Limb (tissue), 2 donors: ENCODE measurements around the gene LITAF.
"Not testable (repeated sequence)": the region's sequence is repeated elsewhere in the genome, so short reads cannot be mapped to it uniquely, and the experiment has no call there.

Experiments used
- DNase-seq, 2 donors: peaks; one replicate each; pipeline ENCODE4 v3.0.0-alpha.2; 2016; ENCODE audit errors: extremely low spot score in 2 of 2

LITAF gene

DNA sequence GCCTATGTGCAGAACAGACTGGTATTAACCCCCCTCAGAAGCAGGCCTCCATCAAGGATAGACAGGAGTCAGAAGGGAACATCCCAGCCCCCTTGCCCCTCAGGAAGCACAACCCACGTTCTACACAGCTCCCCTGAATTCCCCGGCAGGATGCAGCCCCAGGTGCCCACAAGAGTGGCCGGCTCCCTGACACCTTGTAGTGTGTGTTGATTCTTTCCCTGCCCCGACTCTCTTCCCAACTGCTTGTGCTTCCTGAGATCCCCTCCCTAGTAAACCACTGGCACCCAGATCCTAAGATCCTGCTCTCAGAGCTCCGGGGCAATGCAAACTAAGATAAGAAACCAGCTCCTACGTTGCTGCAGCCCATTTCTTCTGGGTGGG is 34.8 kb upstream of the LITAF start:
- no peak for DNase-seq

DNA sequence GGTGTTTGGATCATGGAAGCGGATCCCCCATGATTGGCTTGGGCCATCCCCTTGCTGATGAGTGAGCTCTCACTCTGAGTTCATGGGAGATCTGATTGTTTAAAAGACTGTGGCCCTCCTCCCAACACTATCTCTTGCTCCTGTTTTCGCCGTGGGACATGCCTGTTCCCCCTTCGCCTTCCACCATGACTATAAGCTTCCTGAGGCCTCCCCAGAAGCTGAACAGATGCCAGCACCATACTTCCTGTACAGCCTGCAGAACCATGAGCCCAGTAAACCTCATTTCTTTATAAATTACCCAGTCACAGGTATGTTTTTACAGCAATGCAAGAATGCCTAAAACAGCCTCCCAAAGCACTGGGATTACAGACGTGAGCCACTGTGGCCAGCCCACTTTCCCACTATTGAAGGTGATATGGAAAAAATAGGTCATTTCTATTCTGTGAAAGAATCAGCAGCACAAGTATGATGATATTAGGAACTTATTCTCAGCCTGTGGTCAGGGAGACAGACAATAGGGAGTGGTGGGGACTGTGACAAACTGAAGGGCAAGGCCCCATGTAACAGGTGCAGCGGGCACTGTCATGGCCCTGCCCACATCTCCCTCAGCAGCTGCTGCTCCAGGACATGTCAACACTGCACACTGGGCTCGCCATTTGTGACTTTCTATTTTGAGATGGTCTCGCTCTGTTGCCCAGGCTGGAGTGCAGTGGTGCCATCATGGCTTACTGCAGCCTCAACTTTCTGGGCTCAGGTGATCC is 33.7 kb upstream of the LITAF start:
- no peak for DNase-seq

DNA sequence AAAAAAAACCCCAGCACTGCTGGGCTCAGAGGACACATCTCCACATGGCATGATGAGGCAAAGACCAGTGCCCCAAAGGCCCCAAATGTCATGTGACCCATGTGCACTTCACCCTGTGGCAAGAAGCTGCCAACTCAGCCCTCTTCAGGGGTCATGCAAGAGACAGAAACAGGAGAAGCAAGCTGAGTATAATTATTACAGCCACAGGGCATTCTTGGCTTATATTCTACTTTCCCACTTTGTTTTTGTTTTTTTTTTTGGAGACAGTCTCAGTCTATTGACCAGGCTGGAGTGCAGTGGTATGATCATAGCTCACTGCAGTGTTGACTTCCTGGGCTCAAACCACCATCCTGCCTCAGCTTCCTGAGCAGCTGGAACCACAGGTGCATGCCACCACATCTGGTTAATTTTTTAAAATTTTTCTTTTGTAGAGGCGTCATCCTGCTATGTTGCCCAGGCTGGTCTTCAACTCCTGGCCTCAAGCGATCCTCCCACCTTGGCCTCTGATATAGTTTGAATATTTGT is 32.7 kb upstream of the LITAF start:
- DNase-seq, result no peak

DNA sequence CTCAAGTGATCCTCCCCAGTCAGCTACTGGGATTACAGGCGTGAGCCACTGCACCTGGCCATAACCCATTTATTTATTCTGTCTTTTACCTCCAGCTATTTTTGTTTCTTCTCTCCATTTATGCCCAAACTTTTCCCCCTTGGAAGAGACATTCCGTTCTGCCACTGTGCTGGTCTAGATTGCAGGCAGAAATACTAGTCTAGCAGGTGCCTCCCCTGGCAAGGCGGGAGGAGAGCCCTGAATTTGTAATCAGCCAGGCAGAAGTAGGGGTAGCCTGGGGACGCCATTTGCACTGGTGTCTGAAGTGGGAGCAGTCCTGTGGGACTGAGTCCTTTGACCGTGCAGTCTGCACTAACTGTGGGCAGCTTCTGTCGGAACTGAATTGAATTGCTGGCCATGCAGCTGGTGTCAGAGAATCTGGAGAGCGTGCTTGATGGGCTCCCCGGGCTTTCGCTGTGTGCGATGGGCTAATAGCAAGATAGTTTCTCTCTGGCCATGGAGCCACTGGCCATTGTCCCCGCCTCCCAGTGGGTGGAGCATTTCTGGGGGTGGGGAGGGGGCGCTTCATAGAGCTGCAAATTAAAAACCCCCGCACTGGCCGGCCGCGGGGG is 31.5 kb upstream of the LITAF start:
- no peak for DNase-seq

DNA sequence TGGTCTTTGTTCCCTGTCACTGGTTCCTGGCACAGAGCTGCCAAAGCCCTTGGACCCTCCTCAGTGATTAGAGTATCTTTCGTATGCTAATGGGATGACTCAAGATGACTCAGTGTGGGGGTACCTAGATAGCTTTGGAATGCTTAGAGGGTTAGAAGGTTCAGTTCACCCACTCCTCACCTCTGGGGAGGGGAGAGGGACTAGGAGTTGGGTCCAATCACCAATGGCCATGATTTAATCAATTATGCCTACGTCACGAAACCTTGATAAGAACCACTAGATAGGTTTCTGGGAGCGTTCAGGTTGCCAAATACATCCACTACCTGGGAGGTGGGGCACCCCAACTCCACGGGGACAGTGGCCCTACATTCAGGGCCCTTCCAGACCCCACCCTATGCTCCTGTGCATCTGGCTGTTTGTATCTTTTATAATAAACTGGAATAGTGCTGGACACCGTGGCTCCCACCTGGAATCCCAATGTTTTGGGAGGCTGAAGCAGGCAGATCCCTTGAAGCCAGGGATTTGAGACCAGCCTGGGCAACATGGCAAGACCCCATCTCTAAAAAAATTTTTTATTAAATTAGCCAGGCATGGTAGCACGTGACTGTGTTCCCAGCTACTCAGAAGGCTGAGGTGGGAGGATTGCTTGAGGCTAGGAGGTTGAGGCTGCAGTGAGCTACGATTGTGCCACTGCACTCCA is 29.2 kb upstream of the LITAF start:
- DNase-seq, result no peak

DNA sequence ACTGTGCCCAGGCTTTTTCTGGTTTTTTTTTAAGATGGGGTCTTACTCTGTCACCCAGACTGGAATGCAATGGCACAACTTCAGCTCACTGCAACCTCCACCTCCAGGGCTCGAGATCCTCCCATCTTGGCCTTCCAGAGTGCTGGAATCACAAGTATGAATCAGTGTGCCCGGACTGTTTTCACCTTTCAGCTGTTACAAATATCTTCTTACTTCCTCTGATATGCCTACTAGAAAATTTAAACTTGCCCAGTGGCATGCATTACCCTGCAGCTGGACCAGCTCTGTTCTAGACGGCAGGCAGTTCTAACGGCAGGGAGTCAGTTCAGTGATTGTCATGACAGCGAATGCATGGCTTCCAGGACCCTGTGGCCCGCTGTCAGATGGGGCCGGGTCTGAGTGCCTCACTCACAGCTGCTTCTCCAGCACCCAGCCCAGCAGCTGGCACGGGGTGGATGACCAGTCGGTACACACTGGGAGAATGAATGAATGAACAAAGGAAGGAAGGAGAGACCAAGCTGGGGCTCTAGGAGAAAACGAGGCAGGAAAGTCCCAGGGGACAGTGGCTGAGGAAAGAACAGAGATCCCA is 28.0 kb upstream of the LITAF start:
- no peak for DNase-seq

DNA sequence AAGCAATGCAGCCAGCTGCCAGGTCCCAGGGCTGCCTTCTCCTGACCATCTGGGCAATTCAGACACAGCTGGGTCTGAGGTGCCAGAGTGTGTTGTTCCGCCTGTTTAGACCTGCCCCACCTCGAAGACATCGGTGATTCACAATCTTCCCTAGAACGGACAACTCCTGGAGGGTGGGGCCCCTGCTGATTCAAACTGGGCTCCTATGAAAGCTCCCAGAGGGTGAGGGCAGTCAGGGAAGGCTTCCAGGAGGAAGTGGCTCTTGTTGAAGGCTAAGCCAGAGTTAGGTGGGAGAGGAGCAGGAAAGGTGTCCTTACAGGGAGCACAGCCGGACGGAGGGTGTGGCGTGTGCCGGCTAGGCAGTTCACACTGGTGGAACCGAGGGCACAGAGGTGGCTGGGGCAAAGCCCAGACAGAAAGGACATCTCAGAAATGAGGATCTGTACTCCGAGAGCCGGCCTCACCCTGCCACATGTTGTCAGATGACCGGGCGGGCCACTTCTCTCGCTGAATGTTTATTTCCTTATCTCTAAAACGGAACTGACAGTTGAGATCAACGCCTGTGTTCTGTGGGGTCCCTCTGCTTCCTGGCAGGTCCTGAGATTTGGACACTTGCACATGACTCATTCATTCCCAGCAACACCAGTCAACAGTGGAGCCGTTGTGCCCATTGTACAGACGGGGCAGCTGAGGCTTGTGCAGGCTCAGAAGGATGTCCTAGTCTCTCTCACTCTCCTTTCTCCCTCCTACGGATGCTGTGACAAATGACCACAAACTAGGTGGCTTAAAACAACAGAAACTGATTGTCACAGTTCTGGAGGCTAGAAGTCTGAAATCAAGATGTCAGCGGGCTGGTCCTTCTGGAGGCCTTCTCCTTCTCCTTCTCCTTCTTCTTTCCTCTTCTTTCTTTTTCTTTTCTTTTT is 26.9 kb upstream of the LITAF start:
- DNase-seq, result no peak

DNA sequence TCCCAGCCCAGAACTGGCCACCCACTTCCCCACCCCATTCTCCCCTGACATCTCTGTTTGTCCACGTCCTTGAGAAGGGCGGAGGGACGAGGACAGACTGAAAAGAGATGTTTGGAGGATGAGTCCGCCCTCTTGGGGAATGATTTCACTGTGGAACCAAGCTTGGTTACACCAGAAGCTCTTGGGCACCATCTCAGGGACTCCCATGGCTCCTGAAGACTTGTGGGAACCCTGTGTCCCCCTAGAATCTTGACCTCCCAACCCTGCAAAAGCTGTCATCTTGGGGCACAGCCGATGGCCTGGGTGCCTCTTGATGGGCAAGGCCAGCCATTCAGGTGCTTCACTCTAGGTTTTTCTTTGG is 25.9 kb upstream of the LITAF start:
- DNase-seq, result no peak

DNA sequence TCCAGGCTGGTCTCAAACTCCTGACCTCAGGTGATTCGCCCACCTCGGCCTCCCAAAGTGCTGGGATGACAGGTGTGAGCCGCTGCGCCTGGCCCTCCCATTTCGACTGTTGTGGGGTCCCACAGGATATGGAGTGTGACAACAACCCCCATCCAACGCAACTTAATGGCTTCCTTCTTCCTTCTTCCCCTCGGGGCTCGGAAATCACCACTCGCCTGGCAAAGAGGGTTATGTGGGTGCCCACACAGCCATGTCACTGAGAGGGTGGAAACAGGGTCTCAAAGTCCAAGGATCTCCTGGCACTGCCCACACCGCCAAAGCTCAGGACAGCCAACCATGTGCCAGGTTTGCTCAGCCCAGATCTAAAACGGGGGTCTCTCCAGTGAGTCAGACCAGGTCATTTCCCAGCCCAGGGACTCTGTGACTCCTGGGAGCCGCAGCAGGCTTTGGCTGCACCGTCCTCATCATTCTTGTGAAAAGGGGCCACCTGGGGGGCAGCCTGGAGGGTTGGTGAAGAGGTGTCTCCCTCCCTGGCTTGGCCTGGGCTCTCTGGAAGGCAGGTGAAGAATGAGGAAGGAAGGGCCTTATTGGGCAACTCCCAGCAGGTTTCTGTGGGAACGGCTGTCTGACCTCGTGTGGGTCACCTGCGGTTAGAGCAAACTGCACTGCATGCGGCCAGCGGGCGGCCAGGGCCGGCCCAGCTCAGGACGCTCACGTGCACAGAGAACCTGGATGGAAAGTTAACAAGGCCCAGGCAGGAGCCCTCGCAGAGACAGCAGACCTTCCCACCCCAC is 25.3 kb upstream of the LITAF start:
- DNase-seq, result no peak

DNA sequence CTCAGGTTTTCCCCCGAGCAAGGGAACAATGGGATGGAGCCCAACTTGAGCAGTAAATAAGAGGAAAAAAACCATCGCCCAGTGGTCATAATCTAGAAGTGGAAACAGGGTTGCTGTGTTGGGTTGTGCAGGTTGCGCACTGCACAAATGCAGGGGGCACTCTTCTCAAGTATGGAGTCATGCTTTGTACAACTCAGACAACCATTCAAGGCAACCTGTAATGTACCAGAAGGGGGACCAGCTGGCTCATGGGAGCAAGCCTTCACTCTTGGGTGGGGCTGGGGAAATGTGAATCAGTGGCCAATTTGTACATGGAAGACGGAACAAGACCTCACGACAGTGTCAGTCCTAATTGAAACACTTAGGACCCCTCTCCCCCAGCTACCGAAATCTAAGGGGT is 23.9 kb upstream of the LITAF start:
- DNase-seq, result no peak

DNA sequence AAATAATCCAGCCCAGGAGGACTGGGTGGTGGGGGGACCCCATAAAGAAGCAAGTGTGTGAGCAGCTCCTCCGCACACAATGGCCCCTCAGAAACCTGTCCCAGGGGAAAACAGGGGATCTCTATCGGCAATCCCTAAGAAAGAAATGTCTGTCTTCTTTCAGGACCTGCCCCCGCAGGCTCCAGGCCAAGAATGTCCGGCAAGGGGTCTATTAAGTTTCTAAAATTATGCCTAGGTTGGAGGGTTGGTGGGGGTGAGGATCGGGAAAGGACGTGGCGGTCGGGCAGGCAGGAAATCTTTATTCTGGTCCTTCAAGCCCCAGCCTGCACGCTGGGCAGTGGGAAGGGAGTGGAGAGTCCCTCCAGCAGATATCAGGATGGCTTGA is 23.4 kb upstream of the LITAF start:
- DNase-seq, result no peak

DNA sequence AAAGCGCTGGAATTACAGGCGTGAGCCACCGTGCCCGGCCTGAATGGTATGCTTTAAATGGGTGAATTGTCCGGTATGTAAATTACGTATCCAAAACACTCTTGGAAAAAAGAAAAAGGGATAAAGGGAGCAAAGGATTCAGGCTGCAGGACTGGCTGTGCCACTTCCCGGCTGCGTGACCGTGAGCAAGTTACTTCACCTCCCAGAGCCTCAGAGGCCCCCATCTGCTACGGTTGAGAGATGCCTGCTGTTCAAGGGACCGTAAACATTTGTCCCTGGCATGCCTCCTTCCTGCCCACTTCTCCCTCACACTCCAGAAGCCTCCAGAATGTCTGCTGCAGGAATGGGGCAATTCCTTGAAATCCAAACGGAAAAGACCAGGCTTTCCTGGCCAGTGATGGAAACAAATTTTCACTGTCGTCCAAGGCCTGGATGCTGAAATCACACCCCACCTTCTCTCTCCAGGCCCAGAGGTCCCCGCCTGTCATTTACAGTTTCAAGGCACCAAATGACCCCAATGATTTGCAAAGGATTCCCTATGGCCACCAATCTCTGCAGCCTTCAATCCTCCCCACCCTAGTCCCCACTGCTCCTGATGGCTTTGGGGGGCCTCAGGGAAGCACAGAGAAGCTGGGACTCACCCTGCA is 22.9 kb upstream of the LITAF start:
- no peak for DNase-seq

DNA sequence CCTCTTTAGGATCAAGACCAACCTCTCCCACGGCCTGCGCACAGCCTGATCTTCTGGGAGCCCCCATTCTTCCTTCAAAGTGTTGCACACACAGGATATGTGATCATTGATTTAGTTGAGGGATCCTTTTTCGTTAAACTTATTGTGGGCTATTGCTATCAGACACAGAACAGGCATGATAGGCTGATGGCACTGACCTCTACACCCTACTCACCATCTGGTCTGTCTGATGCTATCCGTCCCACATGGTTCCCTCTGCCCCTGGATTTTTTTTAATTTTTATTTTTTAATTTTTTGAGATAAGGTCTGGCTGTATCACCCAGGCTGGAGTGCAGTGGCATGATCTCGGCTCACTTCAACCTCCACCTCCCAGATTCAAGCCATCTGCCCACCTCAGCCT is 19.2 kb upstream of the LITAF start:
- no peak for DNase-seq

DNA sequence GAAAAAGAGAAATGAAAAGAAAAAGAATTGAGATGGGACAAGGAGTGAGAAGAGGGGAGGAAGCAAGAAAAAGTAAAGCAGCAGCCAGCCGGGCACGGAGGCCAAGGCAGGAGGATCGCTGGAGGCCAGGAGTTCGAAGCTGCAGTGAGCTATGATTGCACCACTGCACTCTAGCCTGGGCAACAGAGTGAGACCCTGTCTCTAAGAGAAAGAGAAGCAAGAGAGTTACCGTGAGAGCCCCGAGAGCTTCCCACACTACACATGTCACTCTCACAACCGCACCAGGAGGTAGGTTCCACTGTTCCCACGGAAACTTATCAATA is 18.8 kb upstream of the LITAF start:
- DNase-seq, result no peak

DNA sequence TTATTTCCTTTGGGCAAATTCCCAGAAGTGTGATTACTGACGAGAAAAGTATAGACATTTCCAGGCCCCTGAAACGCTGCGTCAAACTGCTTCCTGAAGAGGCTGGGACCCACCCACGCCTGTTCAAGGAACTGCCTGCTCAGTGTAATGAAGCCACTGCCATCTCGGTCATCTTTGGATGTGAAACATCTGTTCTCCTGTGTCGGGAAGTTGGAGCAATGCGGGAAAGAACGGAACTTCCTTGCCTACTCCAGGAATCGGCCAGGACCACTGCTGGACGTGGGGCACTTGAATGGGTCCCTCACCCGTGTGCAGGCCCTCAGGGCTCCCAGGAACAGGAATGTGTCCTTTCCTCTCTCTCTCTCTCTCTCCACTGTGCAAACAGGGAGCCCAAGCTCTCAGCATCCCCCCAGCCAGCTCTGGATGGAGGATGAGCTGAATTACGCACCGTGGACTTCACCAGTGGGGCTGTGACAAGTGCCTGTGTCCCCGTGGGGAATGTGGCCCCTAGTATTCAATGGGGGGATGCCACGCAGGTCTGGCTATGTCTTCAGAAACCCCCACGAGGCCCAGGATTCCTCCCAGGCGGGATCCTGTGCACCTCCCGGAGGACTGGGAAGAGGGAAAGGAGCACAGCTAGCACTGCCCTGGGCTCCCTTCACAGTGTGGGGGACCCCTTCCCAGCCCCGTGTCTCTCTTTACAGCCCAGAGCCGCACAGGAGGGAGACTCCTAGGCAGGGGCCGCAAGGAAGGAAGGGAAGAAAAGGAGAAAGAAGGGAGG is 18.3 kb upstream of the LITAF start:
- peak; percentile 50 to 67 for DNase-seq

DNA sequence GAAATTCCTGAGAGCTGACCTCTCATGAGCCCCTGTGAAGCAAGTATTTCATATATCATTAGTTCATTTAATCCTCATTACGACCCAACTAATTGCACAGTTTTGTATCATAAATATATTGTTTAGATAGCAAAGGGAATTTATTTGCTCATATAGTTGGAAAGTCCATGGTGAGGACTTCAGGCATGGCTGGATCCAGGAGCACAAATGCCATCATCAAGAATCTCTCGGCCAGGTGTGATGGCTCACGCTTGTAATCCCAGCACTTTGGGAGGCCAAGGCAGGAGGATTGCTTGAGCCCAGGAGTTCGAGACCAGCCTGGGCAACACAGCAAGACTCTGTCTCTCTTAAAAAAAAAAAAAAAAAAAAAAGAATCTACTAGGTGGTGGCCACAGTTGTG is 17.6 kb upstream of the LITAF start:
- DNase-seq, result not testable (repeated sequence)

DNA sequence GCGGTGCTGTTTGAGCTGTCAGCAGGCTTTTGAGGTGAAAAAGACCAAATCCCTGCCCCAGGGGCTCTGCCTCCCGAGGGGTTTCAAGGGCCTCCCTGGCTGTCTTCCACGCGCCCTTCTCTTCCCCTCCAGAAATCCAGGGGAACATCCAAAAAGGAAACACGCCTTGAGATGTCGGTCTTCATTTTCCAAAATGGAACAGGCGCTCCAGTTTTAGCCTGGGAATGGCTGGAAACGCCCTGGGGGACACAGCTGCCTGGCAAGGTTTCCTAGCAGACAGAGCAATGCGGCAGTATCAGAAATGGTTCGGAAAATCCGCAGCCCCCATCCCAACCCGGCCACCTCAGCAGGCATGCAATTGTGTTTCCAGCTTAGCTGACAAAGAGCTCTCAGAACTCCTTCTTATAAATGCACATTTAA is 16.6 kb upstream of the LITAF start:
- peak in 1 of 2 donors; percentile 75 for DNase-seq

DNA sequence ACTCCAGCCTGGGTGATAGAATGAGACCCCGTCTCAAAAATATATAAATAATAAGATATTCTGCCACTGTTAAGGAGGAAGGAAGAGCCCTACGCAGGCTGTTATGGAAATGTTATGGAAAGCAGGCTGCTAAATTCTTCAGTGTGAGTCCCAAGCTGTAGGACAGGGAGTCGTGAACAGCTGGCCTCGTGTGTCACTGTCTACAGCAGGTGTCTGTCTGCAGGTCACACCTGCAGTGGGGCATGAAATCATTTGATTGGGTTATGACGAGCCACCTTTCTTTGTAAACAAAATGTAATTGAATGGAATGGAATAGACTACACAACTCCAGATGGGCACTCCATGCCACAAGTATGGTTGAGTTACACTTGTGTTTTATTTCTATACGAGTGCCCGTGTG is 15.6 kb upstream of the LITAF start:
- no peak for DNase-seq

DNA sequence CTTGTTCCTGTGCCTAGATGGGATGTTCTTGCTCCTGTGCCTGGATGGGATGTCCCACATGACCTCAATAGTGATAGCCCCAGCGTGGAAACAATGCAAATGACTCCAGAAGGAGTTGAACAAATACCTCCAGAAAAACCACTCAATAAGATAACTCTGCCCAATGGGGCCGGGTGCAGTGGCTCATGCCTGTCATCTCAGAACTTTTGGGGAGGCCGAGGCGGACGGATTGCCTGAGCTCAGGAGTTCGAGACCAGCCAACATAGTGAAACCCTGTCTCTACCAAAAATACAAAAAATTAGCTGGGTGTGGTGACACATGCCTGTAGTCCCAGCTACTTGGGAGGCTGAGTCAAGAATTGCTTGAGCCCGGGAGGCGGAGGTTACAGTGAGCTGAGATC is 15.2 kb upstream of the LITAF start:
- no peak for DNase-seq
